ENCODE measurements around the gene ING4. TPM values are rescaled to one million over a fixed set of nuclear protein-coding genes. Genes with fewer than 3 reads are reported as not detected.

Gene ING4
- total and polyA plus RNA-seq, 2 of the 4 experiments (the other 2 are of a cell fraction), result 22.0 to 47.5 TPM

DNA sequence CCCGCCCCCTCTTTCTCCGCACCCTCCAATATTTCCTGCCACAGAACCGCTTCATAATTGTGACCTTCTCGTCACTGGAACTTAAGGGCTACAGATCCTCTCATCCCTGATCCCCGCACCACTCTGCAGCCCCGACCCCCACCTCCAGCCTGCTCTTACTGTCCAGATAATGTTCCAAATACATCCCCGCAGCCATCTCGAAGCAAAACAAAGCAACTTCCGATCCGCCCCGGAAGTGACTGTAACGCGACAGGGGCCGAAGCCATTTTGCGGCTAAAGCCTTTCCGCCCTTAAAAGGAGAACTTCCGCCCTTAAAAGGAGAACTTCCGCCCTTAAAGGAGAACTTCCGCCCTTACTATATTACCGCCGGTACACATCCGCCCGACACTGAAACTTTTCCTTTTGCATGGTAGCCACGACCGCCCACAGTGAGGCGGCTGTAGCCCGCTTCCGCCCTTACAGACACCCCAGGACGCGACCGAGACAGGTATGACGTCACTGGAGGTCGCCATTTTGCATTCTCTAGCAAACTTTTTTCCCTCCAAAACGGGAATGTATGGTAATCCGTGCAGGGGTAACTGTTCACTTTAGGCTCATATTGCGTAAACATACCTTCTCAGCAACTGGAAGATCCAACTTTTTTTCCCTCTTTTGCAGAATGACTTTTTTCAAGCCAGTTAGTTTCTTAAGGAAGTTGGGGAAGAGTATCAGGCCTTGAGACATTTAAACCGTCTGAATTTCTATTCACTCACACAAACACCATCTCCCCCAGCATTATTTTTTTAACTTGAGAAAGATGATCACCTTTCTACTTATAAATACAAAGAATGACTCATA, at the start of gene ING4 (continued):
- no peak for TF ChIP-seq BHLHE40 (IDR thresholded peaks at IDR 0.05; ENCODE audit: low read depth, low read length)
- TF ChIP-seq, protein P1, sequence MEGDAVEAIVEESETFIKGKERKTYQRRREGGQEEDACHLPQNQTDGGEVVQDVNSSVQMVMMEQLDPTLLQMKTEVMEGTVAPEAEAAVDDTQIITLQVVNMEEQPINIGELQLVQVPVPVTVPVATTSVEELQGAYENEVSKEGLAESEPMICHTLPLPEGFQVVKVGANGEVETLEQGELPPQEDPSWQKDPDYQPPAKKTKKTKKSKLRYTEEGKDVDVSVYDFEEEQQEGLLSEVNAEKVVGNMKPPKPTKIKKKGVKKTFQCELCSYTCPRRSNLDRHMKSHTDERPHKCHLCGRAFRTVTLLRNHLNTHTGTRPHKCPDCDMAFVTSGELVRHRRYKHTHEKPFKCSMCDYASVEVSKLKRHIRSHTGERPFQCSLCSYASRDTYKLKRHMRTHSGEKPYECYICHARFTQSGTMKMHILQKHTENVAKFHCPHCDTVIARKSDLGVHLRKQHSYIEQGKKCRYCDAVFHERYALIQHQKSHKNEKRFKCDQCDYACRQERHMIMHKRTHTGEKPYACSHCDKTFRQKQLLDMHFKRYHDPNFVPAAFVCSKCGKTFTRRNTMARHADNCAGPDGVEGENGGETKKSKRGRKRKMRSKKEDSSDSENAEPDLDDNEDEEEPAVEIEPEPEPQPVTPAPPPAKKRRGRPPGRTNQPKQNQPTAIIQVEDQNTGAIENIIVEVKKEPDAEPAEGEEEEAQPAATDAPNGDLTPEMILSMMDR (conservative IDR thresholded peaks at IDR 0.05; ENCODE audit: low read depth, low read length), result no peak

DNA sequence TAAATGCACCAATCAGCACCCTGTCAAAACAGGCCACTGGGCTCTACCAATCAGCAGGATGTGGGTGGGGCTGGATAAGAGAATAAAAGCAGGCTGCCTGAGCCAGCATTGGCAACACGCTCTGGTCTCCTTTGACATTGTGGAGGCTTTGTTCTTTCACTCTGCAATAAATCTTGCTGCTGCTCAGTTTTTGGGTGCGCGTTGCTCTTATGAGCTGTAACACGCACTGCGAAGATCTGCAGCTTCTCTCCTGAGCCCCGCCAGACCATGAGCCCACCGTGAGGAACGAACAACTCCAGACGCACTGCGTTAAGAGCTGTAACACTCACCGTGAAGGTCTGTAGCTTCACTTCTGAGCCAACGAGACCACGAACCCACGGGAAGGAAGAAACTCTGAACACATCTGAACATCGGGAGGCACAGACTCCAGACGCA, 46.1 kb upstream of the ING4 start:
- Histone ChIP-seq H2BK15ac (ENCODE audit: low read depth, low read length) (no peak overlapping the region), H3K27me3 (ENCODE audit: control insufficient read depth, insufficient read depth, low read length) (no peaks in the 10 kb centered on the region), H3K4me1 (ENCODE audit: control insufficient read depth, insufficient read depth, low read length) (no peaks in the 10 kb centered on the region), H3K36me3 (ENCODE audit: control insufficient read depth, insufficient read depth, low read length) (no peaks in the 10 kb centered on the region), H3K9me1 (ENCODE audit: insufficient read depth, low read length) (no peaks in the 10 kb centered on the region), H3K4ac (ENCODE audit: low read depth, low read length) (no peak overlapping the region), H3K9ac (ENCODE audit: low read depth, low read length) (no peak overlapping the region), H3K23ac (ENCODE audit: low read depth, low read length) (no peak overlapping the region), H3K27ac (ENCODE audit: insufficient read depth, low read length) (no peak overlapping the region), H4K20me1 (ENCODE audit: insufficient read depth, low read length) (no peaks in the 10 kb centered on the region), H4K5ac (ENCODE audit: low read depth, low read length) (no peak overlapping the region), H2BK5ac (ENCODE audit: low read depth, low read length, poor library complexity, severe bottlenecking) (no peak overlapping the region), H3K9me3 (ENCODE audit: control insufficient read depth, insufficient read depth, low read length) (no peaks in the 10 kb centered on the region), H2BK120ac (ENCODE audit: low read depth, low read length) (no peak overlapping the region), H3K14ac (replicated peaks; ENCODE audit: low read depth, low read length) (no peak overlapping the region), H3K18ac (ENCODE audit: low read depth, low read length) (no peak overlapping the region), H3K4me2 (ENCODE audit: low read depth, low read length) (no peak overlapping the region), H4K8ac (ENCODE audit: low read depth in 2 of 2, low read length in 2 of 2) (no peak overlapping the region), H2AFZ (replicated peaks; ENCODE audit: low read length, poor library complexity) (no peak overlapping the region), H3K4me3 (ENCODE audit: insufficient read depth, low read depth, low read length) (no peak overlapping the region), H4K91ac (ENCODE audit: insufficient read depth, low read depth, low read length) (no peak overlapping the region), H2AK5ac (ENCODE audit: low read depth, low read length) (no peak overlapping the region), H3K79me1 (ENCODE audit: low read depth in 1 of 2, low read length in 2 of 2) (no peaks in the 10 kb centered on the region), H3K56ac (ENCODE audit: extremely low read depth, insufficient read depth, low read length) (no peak overlapping the region), H2BK20ac (ENCODE audit: low read depth, low read length) (no peak overlapping the region), H2AK9ac (replicated peaks; ENCODE audit: low read depth, low read length, poor library complexity) (no peak overlapping the region)
- no peak for TF ChIP-seq POLR2A (IDR thresholded peaks at IDR 0.05; ENCODE audit: low read depth, low read length)
- TF ChIP-seq CEBPB (IDR thresholded peaks at IDR 0.05; ENCODE audit: low read depth, low read length), result no peak
- no peak for TF ChIP-seq RFX5 (IDR thresholded peaks at IDR 0.05; ENCODE audit: low read depth, low read length)
- TF ChIP-seq CHD1 (IDR thresholded peaks at IDR 0.05; ENCODE audit: low read depth, low read length), result no peak
- TF ChIP-seq MAZ (IDR thresholded peaks at IDR 0.05; ENCODE audit: borderline replicate concordance, low read depth, low read length), result no peak
- TF ChIP-seq, protein P2, sequence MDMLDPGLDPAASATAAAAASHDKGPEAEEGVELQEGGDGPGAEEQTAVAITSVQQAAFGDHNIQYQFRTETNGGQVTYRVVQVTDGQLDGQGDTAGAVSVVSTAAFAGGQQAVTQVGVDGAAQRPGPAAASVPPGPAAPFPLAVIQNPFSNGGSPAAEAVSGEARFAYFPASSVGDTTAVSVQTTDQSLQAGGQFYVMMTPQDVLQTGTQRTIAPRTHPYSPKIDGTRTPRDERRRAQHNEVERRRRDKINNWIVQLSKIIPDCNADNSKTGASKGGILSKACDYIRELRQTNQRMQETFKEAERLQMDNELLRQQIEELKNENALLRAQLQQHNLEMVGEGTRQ (IDR thresholded peaks at IDR 0.05; ENCODE audit: low read depth, low read length), result no peak
- no peak for TF ChIP-seq MAFK (IDR thresholded peaks at IDR 0.05; ENCODE audit: low read depth, low read length)
- no peak for TF ChIP-seq BHLHE40 (IDR thresholded peaks at IDR 0.05; ENCODE audit: low read depth, low read length)
- TF ChIP-seq MXI1 (IDR thresholded peaks at IDR 0.05; ENCODE audit: borderline replicate concordance, low read depth, low read length), result no peak
- no peak for TF ChIP-seq SMC3 (IDR thresholded peaks at IDR 0.05; ENCODE audit: low read depth, low read length)
- TF ChIP-seq, protein P3, sequence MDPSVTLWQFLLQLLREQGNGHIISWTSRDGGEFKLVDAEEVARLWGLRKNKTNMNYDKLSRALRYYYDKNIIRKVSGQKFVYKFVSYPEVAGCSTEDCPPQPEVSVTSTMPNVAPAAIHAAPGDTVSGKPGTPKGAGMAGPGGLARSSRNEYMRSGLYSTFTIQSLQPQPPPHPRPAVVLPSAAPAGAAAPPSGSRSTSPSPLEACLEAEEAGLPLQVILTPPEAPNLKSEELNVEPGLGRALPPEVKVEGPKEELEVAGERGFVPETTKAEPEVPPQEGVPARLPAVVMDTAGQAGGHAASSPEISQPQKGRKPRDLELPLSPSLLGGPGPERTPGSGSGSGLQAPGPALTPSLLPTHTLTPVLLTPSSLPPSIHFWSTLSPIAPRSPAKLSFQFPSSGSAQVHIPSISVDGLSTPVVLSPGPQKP (IDR thresholded peaks at IDR 0.05; ENCODE audit: borderline replicate concordance, low read depth, low read length), result no peak
- no peak for DNase-seq
- POLR2A ChIA-PET (ENCODE audit: unreplicated experiment), result no interaction called here
- in situ Hi-C loops (cut with MboI; ENCODE audit: low sequenced_read_pairs), result no loop called here
- CTCF ChIA-PET, result no interaction called here
- ATAC-seq (ENCODE audit: low read depth), result no peak
- WGBS, 2 experiments (ENCODE audit: extremely low coverage in 2 of 2, insufficient read length in 1 of 2), result 82% methylated on average over 16 of the region's 16 CpGs; no CpG with 5 or more reads in 1 of the 2 experiments
- intact Hi-C loops (cut with micrococcal nuclease), result no loop called here
- BruUV-seq (replicated peaks), result no TSS peak
- dilution Hi-C loops (cut with HindIII; ENCODE audit: low sequenced_read_pairs, unreplicated experiment), result no loop called here
